ENCODE results near the gene DEDD.
"Not testable (repeated sequence)": the region's sequence is repeated elsewhere in the genome, so short reads cannot be mapped to it uniquely, and the experiment has no call there.

GRCh38 chr1:161115961-161116360, 16.5 kb downstream of the DEDD start:
- not testable (repeated sequence) for TF ChIP-seq CTCF, POLR2A, POLR2AphosphoS5, EP300 (IDR thresholded peaks at IDR 0.05)

Measured in suprapubic skin (tissue), 4 donors.